GM23248 (cell line): Measurements from ENCODE around the gene ADGRG7. TPM values are rescaled to one million over a fixed set of nuclear protein-coding genes. Genes with fewer than 3 reads are reported as not detected.
"Not testable (repeated sequence)": the region's sequence is repeated elsewhere in the genome, so short reads cannot be mapped to it uniquely, and the experiment has no call there.

ENCODE experiments used
- DNase-seq: peaks from one replicate; pipeline ENCODE4 v3.0.0-alpha.2; 2015
- H2AFZ ChIP-seq: fragments of 200-600 bp; sonication (generic); 2 replicates; pipeline ENCODE4 v1.6.1; 2016; ENCODE audit warnings: antibody characterized with exemption
- H3F3A ChIP-seq: fragments of 200-600 bp; sonication (generic); 2 replicates; pipeline ENCODE4 v1.6.1; 2016; ENCODE audit warnings: mild to moderate bottlenecking, antibody characterized with exemption, mixed run types; ENCODE audit not compliant: insufficient read depth
- H3K27ac ChIP-seq: fragments of 200-600 bp; sonication (generic); 2 replicates; pipeline ENCODE4 v1.5.1; 2016; ENCODE audit warnings: mild to moderate bottlenecking
- H3K27me3 ChIP-seq: fragments of 200-600 bp; sonication (generic); replicated peaks from 2 replicates; pipeline ENCODE4 v1.6.1; 2016; ENCODE audit warnings: mild to moderate bottlenecking; ENCODE audit not compliant: insufficient read depth
- H3K36me3 ChIP-seq: fragments of 200-600 bp; sonication (generic); 2 replicates; pipeline ENCODE4 v1.6.1; 2016; ENCODE audit warnings: low read depth, mild to moderate bottlenecking
- H3K4me1 ChIP-seq: fragments of 200-600 bp; sonication (generic); 2 replicates; pipeline ENCODE4 v1.6.1; 2016; ENCODE audit warnings: mild to moderate bottlenecking; ENCODE audit not compliant: insufficient read depth
- H3K4me2 ChIP-seq: fragments of 200-600 bp; sonication (generic); one replicate; pipeline ENCODE4 v1.6.1; 2016; ENCODE audit warnings: mild to moderate bottlenecking; ENCODE audit not compliant: unreplicated experiment
- H3K4me3 ChIP-seq: fragments of 200-600 bp; sonication (generic); 2 replicates; pipeline ENCODE4 v1.5.1; 2016; ENCODE audit warnings: mild to moderate bottlenecking
- H3K79me2 ChIP-seq: fragments of 200-600 bp; sonication (generic); 2 replicates; pipeline ENCODE4 v1.6.1; 2016; ENCODE audit warnings: mild to moderate bottlenecking; ENCODE audit not compliant: insufficient read depth
- H3K9ac ChIP-seq: fragments of 200-600 bp; sonication (generic); 2 replicates; pipeline ENCODE4 v1.6.1; 2016; ENCODE audit warnings: mild to moderate bottlenecking
- H3K9me2 ChIP-seq: fragments of 200-600 bp; sonication (generic); 2 replicates; pipeline ENCODE4 v1.6.1; 2016; ENCODE audit warnings: mixed run types, mild to moderate bottlenecking, moderate library complexity; ENCODE audit not compliant: insufficient read depth
- H3K9me3 ChIP-seq: fragments of 200-600 bp; sonication (generic); one replicate; pipeline ENCODE4 v1.6.1; 2017; ENCODE audit warnings: low read depth
- H4K20me1 ChIP-seq: fragments of 200-600 bp; sonication (generic); 2 replicates; pipeline ENCODE4 v1.6.0; 2016; ENCODE audit not compliant: insufficient read depth
- EZH2 ChIP-seq: fragments of 200-600 bp; sonication (generic); IDR thresholded peaks from 2 replicates; pipeline ENCODE4 v1.6.1; 2018; ENCODE audit warnings: antibody characterized with exemption, mild to moderate bottlenecking; ENCODE audit not compliant: insufficient read depth, poor library complexity, severe bottlenecking
- EZH2phosphoT487 ChIP-seq: fragments of 200-600 bp; sonication (generic); IDR thresholded peaks from 2 replicates; pipeline ENCODE4 v1.6.1; 2018; ENCODE audit warnings: antibody characterized with exemption, moderate library complexity, mild to moderate bottlenecking, low read depth; ENCODE audit not compliant: insufficient read depth
- WGBS, 2 experiments: methylation state at CpG; one replicate each; pipeline ENCODE4 v1.1.6; 2015 to 2017; ENCODE audit warnings: low lambda C conversion rate in 2 of 2, low coverage in 1 of 2; ENCODE audit errors: missing lambda C conversion rate in 2 of 2; 5-methylcytosine and 5-hydroxymethylcytosine counted together
- in situ Hi-C: fragments of 300-500 bp; cut with MboI; formaldehyde crosslinking; loops from 2 replicates; pipeline ENCODE4 v1.15.0; 2020
- polyA plus RNA-seq: library from polyadenylated mRNA; unstranded; fragments of >200 nt; fragmentation: Nextera tagmentation; extraction: Ambion mirVana; gene quantifications from 2 replicates; pipeline ENCODE4 v1.2.1, GENCODE V29; 2016
- total RNA-seq: library from RNA; depleted of rRNA; stranded (reverse); fragments of >200 nt; shearing (Covaris generic); gene quantifications from 2 replicates; pipeline ENCODE4 v1.2.3, GENCODE V29; 2014

ADGRG7 gene
- total and polyA plus RNA-seq, 2 experiments from 2014 or later = not detected

DNA sequence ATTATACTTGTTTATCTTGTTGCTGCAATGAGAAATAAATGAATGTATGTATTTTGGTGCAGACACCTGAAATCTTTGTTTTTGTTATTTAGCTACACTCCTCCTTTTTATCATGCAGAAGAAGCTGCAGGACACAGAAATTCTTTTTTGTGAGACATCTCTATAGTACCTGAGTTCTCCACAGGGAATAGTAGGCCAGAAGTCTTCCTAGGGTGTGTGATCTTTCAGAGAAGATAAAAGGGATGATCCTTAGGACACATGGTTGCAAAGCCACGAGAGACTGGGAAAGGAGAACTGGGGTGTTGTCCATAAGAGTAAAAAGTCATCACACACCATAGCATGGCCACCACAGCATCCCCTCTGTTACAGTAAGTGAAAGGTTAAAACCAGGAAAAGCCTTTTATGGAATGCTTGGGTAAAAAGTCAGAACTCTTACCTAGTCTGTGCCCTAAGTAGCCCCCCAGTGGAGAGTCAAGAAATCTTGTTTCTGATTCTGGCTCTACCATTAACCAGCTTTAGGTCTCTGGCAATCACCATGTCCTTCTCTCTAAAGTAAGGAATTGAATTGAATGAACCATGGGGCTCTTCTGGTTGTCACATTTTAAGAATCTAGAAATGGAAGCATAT lies 31.9 kb upstream of the ADGRG7 start:
- Histone ChIP-seq H3K4me3 (no peak overlapping the region), H3K79me2 (0 out of 2 replicates have a peak, but pooled peaks cover 4% of the 10 kb centered on the region), H3K4me1 (peaks cover 5% of the 10 kb centered on the region; the same call in 1 of the 2 replicates), H4K20me1 (no peaks in the 10 kb centered on the region), H3F3A (no peaks in the 10 kb centered on the region), H3K4me2 (no peak overlapping the region), H3K27ac (no peak overlapping the region), H3K36me3 (0 out of 2 replicates have a peak, but pooled peaks cover 11% of the 10 kb centered on the region), H2AFZ (no peak overlapping the region), H3K9ac (no peak overlapping the region), H3K9me2 (no peaks in the 10 kb centered on the region), H3K27me3 (no peaks in the 10 kb centered on the region), H3K9me3 (no peaks in the 10 kb centered on the region)
- TF ChIP-seq EZH2phosphoT487 (no peak), EZH2 (no peak)
- 90 to 93% methylated on average over 1 of the region's 1 CpG for WGBS, 2 experiments
- no peak for DNase-seq
- in situ Hi-C loops = no loop called here

GRCh38 chr3:100578646-100579045 lies 30.8 kb upstream of the ADGRG7 start:
- no peak overlapping the region for H3K9ac ChIP-seq
- in situ Hi-C loops = no loop called here
- no peak overlapping the region for H3K4me3 ChIP-seq

DNA sequence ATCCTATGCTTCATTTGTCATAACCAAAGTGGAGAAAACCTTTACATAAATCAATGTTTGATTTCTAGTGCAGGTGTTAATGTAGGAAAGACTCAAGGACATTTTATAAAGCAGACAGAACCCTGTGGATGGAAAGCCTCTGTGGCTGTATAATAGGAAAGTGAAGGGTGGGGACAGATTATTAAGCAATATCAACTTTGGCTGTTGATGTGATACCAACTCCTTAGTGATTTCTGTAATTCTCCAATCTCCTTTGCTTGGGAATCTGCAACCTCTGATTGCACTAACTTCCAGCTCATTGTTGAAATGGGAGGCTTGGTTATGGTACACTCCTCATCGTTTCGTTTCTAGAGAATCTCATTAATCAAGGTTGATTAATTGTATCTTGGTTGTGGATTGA lies 29.3 kb upstream of the ADGRG7 start:
- Histone ChIP-seq H3K9me2 (no peaks in the 10 kb centered on the region), H3K4me1 (peaks cover 5% of the 10 kb centered on the region; the same call in 1 of the 2 replicates), H3K9ac (no peak overlapping the region), H3K4me3 (no peak overlapping the region), H3F3A (no peaks in the 10 kb centered on the region), H3K27ac (no peak overlapping the region), H3K4me2 (no peak overlapping the region), H3K79me2 (0 out of 2 replicates have a peak, but pooled peaks cover 4% of the 10 kb centered on the region), H3K27me3 (no peaks in the 10 kb centered on the region), H2AFZ (no peak overlapping the region), H3K36me3 (0 out of 2 replicates have a peak, but pooled peaks cover 11% of the 10 kb centered on the region), H3K9me3 (no peaks in the 10 kb centered on the region), H4K20me1 (no peaks in the 10 kb centered on the region)
- TF ChIP-seq EZH2phosphoT487 = no peak
- no peak for TF ChIP-seq EZH2
- no peak for DNase-seq
- in situ Hi-C loops = loop anchor here (10.0 kb wide), 1 partner anchor 745 kb away; no protein-coding TSS in a partner anchor
- 72 to 75% methylated on average over 2 of the region's 2 CpGs for WGBS, 2 experiments

More at GRCh38 chr3:100578646-100579045, 30.8 kb upstream of the ADGRG7 start:
- Histone ChIP-seq H3K4me2 (no peak overlapping the region), H2AFZ (no peak overlapping the region), H3K36me3 (0 out of 2 replicates have a peak, but pooled peaks cover 11% of the 10 kb centered on the region), H3K79me2 (0 out of 2 replicates have a peak, but pooled peaks cover 4% of the 10 kb centered on the region), H3K4me1 (peaks cover 5% of the 10 kb centered on the region; the same call in 1 of the 2 replicates), H3K9me2 (no peaks in the 10 kb centered on the region), H4K20me1 (no peaks in the 10 kb centered on the region), H3F3A (no peaks in the 10 kb centered on the region), H3K27ac (no peak overlapping the region), H3K9me3 (no peaks in the 10 kb centered on the region), H3K27me3 (no peaks in the 10 kb centered on the region)
- TF ChIP-seq EZH2 (no peak), EZH2phosphoT487 (no peak)
- no peak for DNase-seq

DNA sequence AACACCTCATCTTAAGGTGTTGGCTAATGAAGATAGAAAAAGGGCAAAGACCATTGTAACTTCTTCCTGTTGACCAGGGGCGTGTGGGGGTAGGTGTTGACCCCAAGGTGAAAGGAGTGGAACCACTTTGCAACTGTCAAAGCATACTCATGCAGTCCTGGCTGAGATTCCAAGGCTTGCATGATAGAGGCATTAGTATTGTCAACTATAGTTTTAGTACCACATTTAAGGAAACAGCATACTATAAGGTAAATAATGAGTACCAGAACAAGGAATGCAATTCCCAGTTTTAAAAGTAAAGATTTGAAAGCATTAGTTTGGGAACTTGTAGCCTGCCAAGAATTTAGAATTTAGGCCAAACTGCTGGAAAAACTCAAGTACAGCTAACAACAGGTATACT lies 27.8 kb upstream of the ADGRG7 start:
- H3F3A ChIP-seq = no peaks in the 10 kb centered on the region
- TF ChIP-seq EZH2phosphoT487 = no peak
- no peak for TF ChIP-seq EZH2
- H2AFZ ChIP-seq = no peak overlapping the region
- no peaks in the 10 kb centered on the region for H3K9me2 ChIP-seq
- no peak overlapping the region for H3K27ac ChIP-seq
- no peaks in the 10 kb centered on the region for H3K27me3 ChIP-seq
- WGBS, 2 experiments = 83 to 97% methylated on average over 1 of the region's 1 CpG
- H3K9me3 ChIP-seq = no peaks in the 10 kb centered on the region
- H3K4me3 ChIP-seq = no peak overlapping the region
- H4K20me1 ChIP-seq = no peaks in the 10 kb centered on the region
- H3K4me2 ChIP-seq = no peak overlapping the region
- H3K4me1 ChIP-seq = peaks cover 5% of the 10 kb centered on the region; the same call in 1 of the 2 replicates
- in situ Hi-C loops = loop anchor here (10.0 kb wide), 1 partner anchor 747 kb away; no protein-coding TSS in a partner anchor
- no peak for DNase-seq
- 0 out of 2 replicates have a peak, but pooled peaks cover 11% of the 10 kb centered on the region for H3K36me3 ChIP-seq
- no peaks in the 10 kb centered on the region for H3K79me2 ChIP-seq
- no peak overlapping the region for H3K9ac ChIP-seq

DNA sequence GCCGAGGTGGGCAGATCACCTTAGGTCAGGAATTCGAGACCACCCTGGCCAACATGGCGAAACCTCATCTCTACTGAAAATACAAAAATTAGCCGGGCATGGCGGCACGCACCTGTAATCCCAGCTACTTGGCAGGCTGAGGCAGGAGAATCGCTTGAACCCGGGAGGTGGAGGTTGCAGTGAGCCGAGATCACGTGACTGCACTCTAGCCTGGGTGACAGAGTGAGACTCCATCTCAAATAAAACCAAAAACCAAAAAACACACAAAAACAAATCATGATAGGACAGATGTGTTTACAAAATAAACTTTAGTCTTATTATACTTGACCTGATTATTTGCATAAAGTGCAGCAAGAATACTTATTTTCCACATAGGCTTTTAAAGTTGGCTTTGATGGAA lies 27.2 kb upstream of the ADGRG7 start:
- not testable (repeated sequence) for H3K27me3 ChIP-seq, H3K4me3 ChIP-seq, H3K27ac ChIP-seq, H3K79me2 ChIP-seq, H2AFZ ChIP-seq, H3K36me3 ChIP-seq, H3K9me2 ChIP-seq, H4K20me1 ChIP-seq, H3K4me1 ChIP-seq, H3K4me2 ChIP-seq, H3K9me3 ChIP-seq, H3K9ac ChIP-seq, DNase-seq, H3F3A ChIP-seq
- in situ Hi-C loops = loop anchor here (10.0 kb wide), 1 partner anchor 747 kb away; no protein-coding TSS in a partner anchor
- 90 to 93% methylated on average over 10 of the region's 10 CpGs for WGBS, 2 experiments
